Measurements from ENCODE around the gene APOOL.

Gene APOOL

DNA sequence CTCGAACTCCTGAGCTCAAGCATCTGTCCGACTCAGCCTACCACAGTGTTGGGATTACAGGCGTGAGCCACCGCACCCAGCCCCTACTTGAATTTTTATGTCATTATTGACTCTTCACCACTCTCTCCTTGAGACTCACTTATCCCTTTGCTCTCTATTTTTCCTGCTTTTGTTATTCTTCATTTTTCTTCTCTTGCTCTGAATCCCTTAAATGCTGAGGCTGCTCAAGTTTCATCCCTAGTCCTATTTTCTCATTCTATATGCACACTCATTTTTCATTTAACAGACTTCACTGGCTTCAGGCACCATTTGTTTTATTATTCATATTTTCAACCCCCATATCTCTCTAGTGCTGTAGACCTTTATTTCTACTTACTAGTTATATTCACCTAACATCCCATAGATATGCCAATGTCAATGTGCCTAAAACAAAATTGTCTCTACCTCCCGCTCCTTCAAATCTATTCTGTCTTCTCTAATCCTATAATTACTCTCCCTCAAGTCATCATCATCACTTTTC is 85.7 kb downstream of the APOOL start:
- DNase-seq: no peak

DNA sequence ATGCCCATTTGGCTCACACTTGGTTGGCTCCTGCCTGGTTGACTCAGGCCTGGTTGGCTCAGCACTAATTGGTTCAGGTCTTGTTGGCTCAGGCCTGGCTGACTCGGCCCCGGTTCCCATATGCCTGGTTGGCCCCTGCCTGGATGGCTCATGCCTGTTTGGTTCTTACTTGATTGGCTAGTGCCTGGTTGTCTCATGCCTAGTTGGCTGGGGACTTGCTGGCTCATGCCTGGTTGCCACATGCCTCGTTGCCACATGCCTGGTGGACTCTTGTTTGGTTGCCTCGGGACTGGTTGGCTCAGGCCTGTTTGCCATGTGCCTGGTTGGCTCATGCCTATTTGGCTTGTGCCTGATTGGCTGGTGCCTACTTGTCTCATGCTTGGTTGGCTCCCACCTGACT is 103.7 kb downstream of the APOOL start:
- no peak for DNase-seq

DNA sequence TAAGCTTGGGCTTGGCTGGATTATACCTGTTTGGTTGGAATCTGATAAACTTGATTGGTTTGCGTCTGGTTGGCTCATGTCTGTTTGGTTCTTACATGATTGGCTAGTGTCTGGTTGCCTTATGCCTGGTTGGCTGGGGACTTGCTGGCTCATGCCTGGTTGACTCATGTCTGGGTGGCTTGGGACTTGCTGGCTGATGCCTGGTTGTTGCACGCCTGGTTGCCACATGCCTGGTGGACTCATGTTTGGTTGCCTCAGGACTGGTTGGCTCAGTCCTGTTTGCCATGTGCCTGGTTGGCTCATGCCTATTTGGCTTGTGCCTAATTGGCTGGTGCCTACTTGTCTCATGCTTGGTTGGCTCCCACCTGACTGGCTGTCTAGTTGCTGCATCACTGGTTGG is 104.5 kb downstream of the APOOL start:
- no peak for DNase-seq

DNA sequence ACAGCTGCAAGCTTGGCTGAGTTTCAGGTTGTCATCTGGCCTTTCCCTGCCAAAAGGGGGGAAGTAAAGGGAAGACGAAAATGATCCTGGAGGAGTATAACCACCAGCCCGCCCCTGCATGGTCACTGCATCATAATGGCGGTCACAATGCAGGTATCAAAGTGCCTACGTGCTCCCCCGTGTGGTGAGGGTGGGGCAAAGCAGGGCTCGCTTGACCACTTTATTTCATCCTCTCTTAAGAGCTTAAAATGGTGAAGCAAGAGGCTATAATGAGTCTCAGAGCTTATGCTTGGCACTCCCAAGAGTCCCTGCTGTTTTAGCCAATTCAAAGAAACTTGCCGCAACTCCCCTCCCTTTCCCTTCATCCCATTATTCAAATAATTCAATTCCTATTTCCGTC is 105.6 kb downstream of the APOOL start:
- peak; percentile 32 for DNase-seq

DNA sequence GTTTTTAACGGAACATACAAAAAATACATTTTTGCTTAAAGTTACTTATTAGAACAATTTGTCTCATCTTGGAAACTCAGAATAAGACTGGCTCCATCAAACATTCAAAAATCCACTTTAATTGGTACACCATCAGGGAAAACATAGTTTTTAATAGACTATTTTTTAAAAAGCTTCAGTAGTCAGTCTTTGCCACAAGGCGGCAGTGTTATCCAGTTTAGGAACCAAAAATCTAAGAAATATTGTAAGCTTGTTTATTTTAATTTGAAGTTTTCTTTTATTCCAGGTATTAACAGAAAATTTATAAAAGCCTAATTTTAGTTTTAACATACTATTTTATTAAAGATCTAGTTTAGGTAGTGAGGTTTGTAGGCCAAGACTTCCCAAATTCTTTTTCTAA is 107.7 kb downstream of the APOOL start:
- DNase-seq: no peak

DNA sequence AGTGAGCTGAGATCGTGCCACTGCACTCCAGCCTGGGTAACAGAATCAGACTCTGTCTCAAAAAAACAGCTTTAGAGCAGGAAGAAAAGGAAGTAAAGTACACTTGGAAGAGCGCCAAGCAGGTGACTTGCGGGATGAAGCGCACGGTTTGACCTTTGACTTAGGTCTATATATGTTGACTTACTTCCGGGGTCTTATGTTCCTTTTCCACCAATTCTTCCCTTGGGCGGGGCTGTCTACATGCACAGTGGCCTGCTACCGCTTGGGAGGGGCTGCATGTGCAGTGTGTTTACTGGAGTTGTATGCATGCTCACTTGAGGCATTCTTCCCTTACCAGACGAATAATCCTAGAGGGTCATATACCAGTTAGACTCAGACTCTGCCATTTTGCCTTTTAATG is 108.6 kb downstream of the APOOL start:
- DNase-seq: no peak

DNA sequence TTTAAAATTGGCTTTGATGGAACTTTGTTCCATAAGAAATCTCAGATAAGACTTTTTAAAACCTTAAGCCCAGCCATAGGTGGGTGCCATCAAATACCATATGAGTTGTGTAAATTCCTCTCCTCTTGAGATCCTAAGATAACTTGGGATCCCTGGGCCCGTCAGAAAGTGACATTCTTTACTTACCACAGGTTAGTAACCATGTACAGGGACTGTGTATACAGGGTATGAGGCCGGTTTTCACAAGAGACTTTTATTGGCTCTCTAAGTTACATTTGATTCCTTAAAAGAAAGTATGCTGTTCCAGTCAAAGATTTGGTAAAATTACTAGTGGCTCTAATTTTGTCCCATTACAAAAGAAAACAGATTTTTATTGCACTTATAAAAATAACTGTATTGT is 110.1 kb downstream of the APOOL start:
- no peak for DNase-seq

DNA sequence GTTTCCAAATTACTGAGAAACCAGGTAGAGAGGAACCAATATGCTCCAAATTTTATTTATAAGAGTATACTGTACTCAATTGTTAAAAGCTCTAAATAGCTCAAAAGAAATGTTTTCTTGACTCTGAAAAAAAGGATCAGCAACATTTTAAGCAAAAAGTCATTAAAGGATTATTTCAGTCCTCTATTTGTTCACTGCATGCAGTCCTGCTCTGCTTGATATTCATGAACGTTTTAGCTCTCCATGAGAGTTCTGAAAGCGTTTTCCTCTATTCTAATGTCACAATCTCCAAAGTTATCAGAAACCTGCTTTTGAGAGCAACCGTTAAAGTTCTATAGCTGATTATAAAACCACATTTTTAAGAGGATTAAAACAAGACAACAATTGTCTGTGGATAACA is 110.5 kb downstream of the APOOL start:
- no peak for DNase-seq

DNA sequence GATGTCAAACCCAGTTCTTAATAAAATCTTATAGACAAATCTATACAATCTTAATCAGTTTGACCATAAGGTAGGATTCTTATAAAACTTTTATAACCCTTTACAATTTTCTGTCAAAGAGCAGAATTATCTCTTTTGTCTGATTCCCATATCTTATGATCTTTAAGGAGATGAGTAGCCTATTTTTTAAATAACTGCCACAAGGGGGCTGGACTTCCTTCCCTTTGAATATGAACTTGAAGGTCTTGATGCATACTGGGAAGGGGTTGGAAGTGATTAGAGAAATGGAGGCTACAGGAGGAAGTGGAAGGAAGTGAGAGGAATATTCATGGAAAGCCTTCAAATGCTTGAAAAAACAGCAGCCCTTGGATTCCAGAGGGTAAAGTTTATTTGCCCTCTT is 111.1 kb downstream of the APOOL start:
- no peak for DNase-seq

DNA sequence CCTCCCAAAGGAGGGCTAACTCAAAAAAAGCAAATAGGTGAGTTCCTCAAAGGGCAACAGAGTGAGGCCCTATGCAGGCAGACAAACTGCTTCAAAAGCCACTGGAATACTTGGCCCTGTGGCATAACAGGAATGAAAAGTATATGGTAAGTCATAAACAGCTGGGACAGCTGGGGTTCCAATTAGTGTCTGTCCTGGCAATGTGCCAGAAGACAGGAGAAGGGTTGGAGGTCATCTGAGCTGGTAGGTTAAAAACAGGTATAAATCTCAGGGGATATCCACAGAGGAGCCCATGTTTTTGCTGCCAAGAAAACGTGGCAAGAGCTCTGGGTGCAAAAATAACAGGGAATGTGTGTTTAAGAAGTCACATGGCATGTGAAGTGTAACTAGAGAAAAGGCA is 111.6 kb downstream of the APOOL start:
- no peak for DNase-seq

DNA sequence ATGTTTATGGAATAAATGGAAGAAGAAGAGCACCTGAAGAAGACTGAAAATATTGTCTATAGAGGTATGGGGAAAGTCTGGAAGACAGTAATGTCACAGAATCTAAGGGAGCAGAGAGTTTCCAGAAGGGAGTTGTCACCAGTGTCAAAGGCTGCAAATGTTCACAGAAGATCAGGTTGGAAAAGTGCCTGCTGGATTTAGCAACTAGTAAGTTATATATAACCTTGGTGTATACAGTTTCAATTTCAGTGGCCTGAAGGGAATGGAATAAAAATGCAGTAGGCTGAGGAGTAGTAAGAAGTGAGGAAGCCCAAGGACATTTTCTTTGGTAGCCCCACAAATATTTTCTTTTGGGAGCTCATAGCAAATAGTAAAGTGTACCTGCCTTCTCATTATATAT is 132.7 kb downstream of the APOOL start:
- no peak for DNase-seq

DNA sequence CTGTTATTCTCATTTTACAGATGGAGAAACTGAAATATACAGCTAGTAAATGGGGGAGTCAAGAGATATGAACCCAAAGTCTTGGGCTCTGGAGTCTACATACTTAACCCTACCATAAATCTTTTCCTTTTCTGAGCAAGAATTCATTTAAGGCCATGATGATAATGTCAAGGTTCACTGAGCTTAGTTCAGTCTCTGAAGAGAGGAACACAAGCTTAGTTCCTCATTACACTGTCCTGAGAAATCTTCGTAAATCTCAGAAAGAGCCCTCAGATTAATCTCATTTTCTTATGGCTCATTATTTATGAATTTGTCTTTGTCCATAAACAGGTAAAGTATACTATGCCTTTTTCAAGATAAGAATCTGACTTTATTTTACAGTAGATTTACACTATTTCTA is 135.7 kb downstream of the APOOL start:
- DNase-seq: no peak

DNA sequence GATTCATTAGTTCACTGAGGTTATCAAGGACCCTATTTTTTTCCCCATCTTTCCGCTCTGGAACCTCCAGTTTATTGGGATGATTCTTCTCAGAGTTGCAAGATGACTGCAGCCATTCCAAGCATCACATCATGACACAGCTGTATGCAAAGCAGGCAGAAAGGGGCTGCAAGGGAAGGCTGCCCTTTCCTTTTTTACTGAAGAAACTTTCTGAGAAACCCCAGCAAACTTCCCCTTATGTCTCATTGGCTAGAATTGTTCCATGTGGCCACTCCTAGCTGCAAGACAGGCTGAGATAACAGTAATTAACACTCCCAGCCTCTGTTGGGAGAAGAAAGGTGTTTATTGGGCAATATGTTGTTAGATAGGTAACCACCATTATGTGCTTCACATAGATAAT is 137.3 kb downstream of the APOOL start:
- no peak for DNase-seq

All from NCI-H146 (cell line).